Subcutaneous adipose tissue (tissue), 4 donors: ENCODE results near the gene EVA1C. TPM values are rescaled to one million over a fixed set of nuclear protein-coding genes. Genes with fewer than 3 reads are reported as not detected.

Source experiments
- total RNA-seq, 4 donors: library from RNA; depleted of rRNA; stranded (reverse); fragments of >200 nt; gene quantifications; one replicate each; pipeline ENCODE4 v1.1.0, GENCODE V29; 2016
- TF ChIP-seq, protein P1 (sequence below): fragments of 450-650 bp; IDR thresholded peaks from one replicate; pipeline ENCODE4 v1.5.1; 2016; ENCODE audit warnings: low read depth, mild to moderate bottlenecking, control low read depth, antibody characterized with exemption, moderate library complexity

Gene EVA1C
- total RNA-seq, 4 donors from 2014 or later, result 20.1 to 56.1 (median 32.9) TPM

DNA sequence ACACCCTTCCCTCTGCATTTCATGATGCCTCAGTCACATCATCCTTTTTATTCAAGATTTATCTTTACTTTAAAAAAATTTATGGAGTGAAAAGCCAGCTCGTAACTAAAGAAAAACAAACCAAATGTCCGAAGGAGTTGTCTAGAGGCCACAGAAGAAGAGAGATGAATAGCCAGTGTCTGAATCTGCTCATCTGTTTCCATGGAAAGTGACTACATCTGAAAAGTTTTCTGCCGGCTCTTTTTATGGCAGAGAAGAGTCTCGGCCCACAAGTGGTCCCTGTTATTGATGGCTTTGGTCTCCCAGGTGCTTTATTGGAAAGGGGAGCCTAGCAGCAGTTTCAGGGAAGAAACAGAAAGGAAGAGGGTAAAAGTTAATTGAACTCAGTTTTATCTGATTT, 5.6 kb downstream of the EVA1C start:
- TF ChIP-seq, protein P1, sequence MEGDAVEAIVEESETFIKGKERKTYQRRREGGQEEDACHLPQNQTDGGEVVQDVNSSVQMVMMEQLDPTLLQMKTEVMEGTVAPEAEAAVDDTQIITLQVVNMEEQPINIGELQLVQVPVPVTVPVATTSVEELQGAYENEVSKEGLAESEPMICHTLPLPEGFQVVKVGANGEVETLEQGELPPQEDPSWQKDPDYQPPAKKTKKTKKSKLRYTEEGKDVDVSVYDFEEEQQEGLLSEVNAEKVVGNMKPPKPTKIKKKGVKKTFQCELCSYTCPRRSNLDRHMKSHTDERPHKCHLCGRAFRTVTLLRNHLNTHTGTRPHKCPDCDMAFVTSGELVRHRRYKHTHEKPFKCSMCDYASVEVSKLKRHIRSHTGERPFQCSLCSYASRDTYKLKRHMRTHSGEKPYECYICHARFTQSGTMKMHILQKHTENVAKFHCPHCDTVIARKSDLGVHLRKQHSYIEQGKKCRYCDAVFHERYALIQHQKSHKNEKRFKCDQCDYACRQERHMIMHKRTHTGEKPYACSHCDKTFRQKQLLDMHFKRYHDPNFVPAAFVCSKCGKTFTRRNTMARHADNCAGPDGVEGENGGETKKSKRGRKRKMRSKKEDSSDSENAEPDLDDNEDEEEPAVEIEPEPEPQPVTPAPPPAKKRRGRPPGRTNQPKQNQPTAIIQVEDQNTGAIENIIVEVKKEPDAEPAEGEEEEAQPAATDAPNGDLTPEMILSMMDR, result no peak

DNA sequence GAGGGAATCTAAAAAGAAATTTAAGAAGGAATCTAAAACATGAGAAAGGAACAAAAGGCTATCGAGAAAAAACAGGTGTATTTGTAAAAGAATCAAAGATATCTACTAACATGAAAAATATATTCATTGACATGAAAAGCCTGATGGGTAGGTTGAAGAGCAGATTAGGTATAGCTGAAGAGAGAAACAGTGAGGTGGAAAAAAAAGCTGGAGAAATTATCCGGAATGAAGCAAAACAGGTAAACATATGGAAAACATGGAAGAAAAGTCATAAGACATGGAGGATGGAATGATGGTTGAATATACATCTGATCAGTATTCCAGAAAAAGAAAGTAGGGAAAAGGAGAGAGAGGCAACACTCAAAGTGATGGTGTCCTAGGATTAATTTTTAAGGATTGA, 9.6 kb downstream of the EVA1C start:
- TF ChIP-seq, protein P1, result no peak

DNA sequence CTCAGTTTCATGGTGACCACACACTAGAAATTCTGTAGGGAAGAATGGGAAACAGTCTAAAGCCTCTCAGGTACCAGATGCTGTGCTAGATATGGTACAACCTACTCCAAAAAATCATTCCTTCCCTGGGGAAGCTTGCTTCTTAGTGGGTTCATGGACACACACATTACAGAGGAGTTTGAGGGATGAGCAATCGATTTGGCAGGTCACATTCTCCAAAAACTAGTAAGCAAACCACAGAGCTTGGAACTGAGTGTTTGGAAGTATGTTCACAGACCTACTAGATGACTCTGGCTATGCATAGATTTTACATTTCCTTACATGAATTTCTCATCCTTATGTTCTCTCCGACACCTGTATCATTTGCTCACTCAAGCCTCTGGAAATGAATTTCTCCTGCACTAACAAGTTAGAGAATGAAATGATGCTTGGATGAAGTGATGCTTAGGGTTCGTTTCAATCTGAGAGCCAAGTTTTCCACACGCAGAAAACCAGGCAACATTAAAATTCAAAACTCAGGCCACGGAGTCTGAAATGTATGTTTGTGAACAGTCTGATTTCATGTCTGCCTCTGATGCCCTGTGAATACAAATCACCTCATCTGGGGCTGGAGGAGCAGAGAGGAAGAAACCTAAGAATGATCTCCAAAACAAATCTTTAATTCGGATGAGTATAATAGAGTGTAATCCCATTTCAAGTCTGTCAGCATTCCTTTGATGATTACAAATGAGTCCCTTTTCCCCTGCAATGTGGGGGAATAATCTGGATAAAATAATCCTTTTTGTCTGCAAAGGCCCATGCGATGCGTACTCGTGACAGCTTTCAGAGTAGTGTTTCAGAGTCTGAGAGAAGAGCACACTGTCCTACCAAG, 11.0 kb downstream of the EVA1C start:
- TF ChIP-seq, protein P1, result no peak

DNA sequence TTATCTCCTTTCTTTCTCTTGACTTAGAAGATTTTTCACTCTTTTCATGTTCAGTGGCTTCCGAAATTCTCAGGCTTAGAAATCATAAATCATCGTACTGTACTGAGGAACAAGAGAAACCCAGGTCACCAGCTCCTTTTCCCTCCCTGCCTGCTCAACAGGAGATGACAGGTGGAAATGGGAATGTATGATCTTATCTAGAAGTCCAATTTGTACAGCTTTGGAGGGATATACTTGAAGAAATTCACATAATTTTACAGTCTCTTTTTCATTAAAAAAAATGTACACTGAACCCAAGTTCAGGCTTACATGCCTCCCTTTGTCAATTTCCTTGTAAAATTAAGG, 11.7 kb downstream of the EVA1C start:
- TF ChIP-seq, protein P1, result no peak

DNA sequence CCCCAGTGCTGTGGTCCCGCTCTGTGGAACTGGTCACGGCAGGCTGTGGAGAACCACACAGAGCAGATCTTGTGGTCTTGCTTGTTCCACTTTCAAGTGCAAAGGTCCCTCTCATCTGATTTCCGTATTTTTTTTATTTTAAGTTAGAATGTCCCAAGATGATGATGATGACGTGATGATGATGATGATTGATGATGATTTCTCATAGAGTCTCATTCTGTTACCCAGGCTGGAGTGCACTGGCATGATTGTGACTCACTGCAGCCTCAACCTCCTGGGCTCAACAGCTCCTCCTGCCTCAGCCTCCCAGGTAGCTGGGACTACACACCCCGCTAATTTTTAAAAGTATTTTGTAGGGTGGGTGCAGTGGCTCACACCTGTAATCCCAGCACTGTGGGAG, 12.2 kb downstream of the EVA1C start:
- TF ChIP-seq, protein P1, result no peak

DNA sequence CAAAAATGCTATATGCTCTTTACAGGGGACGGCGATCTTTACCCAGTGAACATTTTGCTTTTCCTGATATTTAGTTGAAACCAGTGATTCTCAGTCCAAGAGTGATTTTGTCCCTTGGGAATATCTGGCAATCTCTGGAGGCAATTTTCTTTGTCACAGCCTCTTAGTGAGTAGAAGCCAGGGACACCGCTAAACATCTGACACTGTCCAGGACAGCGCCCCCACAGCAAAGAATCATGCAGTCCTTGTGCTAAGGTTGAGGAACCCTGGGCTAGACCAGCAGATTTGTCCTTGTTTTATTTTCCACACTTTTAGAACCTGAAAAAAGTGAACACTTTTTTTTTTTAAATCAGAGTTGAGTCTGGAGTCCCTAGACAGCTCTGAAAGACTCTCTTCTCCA, 13.1 kb downstream of the EVA1C start:
- TF ChIP-seq, protein P1, result no peak

DNA sequence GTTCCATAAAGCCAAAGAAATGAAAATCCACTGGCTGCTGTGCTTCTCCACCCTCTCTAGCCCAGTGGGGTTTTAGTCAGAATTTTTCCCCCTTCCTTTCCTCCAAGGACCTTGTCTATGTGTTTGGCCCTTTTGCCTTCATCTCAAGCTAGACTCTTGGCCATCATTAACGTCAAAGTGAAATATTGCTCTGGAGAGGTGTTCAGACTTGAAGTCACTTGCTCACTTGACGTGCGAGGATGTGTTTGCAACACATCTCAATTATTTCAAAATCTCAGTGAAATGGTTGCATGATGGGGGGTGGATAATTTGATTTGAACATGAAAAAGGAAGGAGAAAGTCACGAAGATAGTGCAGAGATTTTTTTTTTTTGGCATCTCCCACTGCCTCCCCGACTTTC, 13.6 kb downstream of the EVA1C start:
- TF ChIP-seq, protein P1, result no peak
